A549 (cell line): ENCODE measurements around the gene EML1.

ENCODE experiments used
- CTCF ChIP-seq: fragments of >200 bp; sonication (Bioruptor Twin); formaldehyde crosslinking; IDR thresholded peaks from 3 replicates; pipeline ENCODE4 v1.5.1; 2016
- HOXB13 ChIP-seq: fragments of 250-450 bp; sonication (Bioruptor Pico); IDR thresholded peaks from 2 replicates; pipeline ENCODE4 v1.5.0; 2020; ENCODE audit warnings: low read depth, mild to moderate bottlenecking, moderate library complexity
- KDM1A ChIP-seq: fragments of 200-600 bp; sonication (generic); IDR thresholded peaks from 2 replicates; pipeline ENCODE4 v1.6.1; 2016; ENCODE audit warnings: low read depth, mild to moderate bottlenecking
- MYC ChIP-seq: IDR thresholded peaks from 2 replicates; pipeline ENCODE4 v1.6.1; 2012; ENCODE audit warnings: mild to moderate bottlenecking, inconsistent platforms, low read length, improper control_type of control experiment, borderline replicate concordance
- PBX3 ChIP-seq: IDR thresholded peaks from 2 replicates; pipeline ENCODE4 v1.6.1; 2012
- POLR2A ChIP-seq: IDR thresholded peaks from 2 replicates; pipeline ENCODE4 v1.6.1; 2012; ENCODE audit warnings: mild to moderate bottlenecking, low read length
- POLR2AphosphoS2 ChIP-seq: conservative IDR thresholded peaks from 2 replicates; pipeline ENCODE4 v1.6.1; 2012; ENCODE audit warnings: low read length, improper control_type of control experiment, inconsistent platforms
- RFX5 ChIP-seq: fragments of 450-650 bp; IDR thresholded peaks from 2 replicates; pipeline ENCODE4 v1.7.1; 2014; ENCODE audit warnings: antibody characterized with exemption, mild to moderate bottlenecking, moderate library complexity
- TF ChIP-seq, protein P1 (sequence below): fragments of 250-450 bp; sonication (Bioruptor Pico); IDR thresholded peaks from 2 replicates; pipeline ENCODE4 v1.5.0; 2021; ENCODE audit warnings: mild to moderate bottlenecking, moderate library complexity, borderline replicate concordance
- TF ChIP-seq, protein P2 (sequence below): IDR thresholded peaks from 2 replicates; pipeline ENCODE4 v1.6.1; 2012

GRCh38 chr14:99936056-99936455 is 142.8 kb downstream of the EML1 start:
- TF ChIP-seq KDM1A (no peak), CTCF (no peak), POLR2AphosphoS2 (no peak), RFX5 (no peak), MYC (no peak), HOXB13 (CRISPR knock-in tag) (no peak), PBX3 (no peak), POLR2A (no peak)
- TF ChIP-seq, protein P1, sequence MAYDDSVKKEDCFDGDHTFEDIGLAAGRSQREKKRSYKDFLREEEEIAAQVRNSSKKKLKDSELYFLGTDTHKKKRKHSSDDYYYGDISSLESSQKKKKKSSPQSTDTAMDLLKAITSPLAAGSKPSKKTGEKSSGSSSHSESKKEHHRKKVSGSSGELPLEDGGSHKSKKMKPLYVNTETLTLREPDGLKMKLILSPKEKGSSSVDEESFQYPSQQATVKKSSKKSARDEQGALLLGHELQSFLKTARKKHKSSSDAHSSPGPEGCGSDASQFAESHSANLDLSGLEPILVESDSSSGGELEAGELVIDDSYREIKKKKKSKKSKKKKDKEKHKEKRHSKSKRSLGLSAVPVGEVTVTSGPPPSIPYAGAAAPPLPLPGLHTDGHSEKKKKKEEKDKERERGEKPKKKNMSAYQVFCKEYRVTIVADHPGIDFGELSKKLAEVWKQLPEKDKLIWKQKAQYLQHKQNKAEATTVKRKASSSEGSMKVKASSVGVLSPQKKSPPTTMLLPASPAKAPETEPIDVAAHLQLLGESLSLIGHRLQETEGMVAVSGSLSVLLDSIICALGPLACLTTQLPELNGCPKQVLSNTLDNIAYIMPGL (CRISPR knock-in tag), result no peak
- TF ChIP-seq, protein P2, sequence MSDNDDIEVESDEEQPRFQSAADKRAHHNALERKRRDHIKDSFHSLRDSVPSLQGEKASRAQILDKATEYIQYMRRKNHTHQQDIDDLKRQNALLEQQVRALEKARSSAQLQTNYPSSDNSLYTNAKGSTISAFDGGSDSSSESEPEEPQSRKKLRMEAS, result no peak
